GM18861 (cell line): ENCODE data around the gene NXNL2.

Experiments used
- ATAC-seq: cut with Tn5 transposase; IDR thresholded peaks from one replicate; pipeline ENCODE4 v1.9.1; 2021; ENCODE audit not compliant: unreplicated experiment

Gene NXNL2

GRCh38 chr9:88578121-88579049 lies 43.4 kb downstream of the NXNL2 start:
- ATAC-seq = peak; percentile 66

GRCh38 chr9:88579050-88579715 lies 44.2 kb downstream of the NXNL2 start:
- no peak for ATAC-seq

GRCh38 chr9:88580961-88581360 lies 46.0 kb downstream of the NXNL2 start:
- no peak for ATAC-seq

- ATAC-seq = no peak
Observed at GRCh38 chr9:88583901-88584596, 49.1 kb downstream of the NXNL2 start.

- ATAC-seq = no peak
Observed at GRCh38 chr9:88585426-88585825, 50.4 kb downstream of the NXNL2 start.

GRCh38 chr9:88586452-88586851 lies 51.5 kb downstream of the NXNL2 start:
- no peak for ATAC-seq

- no peak for ATAC-seq
Observed at GRCh38 chr9:88587182-88587581, 52.2 kb downstream of the NXNL2 start.

GRCh38 chr9:88587885-88588649 lies 53.1 kb downstream of the NXNL2 start:
- ATAC-seq = no peak

- no peak for ATAC-seq
Observed at GRCh38 chr9:88589656-88590055, 54.7 kb downstream of the NXNL2 start.

GRCh38 chr9:88590558-88591146 lies 55.7 kb downstream of the NXNL2 start:
- no peak for ATAC-seq

GRCh38 chr9:88593537-88594185 lies 58.7 kb downstream of the NXNL2 start:
- ATAC-seq = peak; percentile 69
